Loucy (cell line): ENCODE measurements around the gene RAB4A.

Experiments
- H2AFZ ChIP-seq: fragments of 200-600 bp; sonication (generic); 2 replicates; pipeline ENCODE4 v1.6.0; 2016; ENCODE audit warnings: antibody characterized with exemption, mild to moderate bottlenecking, low read length, moderate library complexity
- H3F3A ChIP-seq: fragments of 200-600 bp; 2 replicates; pipeline ENCODE4 v1.6.0; 2016; ENCODE audit warnings: antibody characterized with exemption, low read depth, mild to moderate bottlenecking
- H3K27me3 ChIP-seq: fragments of 200-600 bp; sonication (generic); 2 replicates; pipeline ENCODE4 v1.6.1; 2014; ENCODE audit warnings: low read length, mild to moderate bottlenecking; ENCODE audit not compliant: insufficient read depth, poor library complexity, severe bottlenecking
- H3K36me3 ChIP-seq: fragments of 200-600 bp; sonication (generic); 2 replicates; pipeline ENCODE4 v1.6.1; 2016; ENCODE audit warnings: low read length; ENCODE audit not compliant: insufficient read depth
- H3K4me1 ChIP-seq: fragments of 200-600 bp; sonication (generic); 2 replicates; pipeline ENCODE4 v1.5.1; 2014; ENCODE audit warnings: low read length, mild to moderate bottlenecking; ENCODE audit not compliant: insufficient read depth, poor library complexity, severe bottlenecking
- H3K4me2 ChIP-seq: fragments of 200-600 bp; sonication (generic); 2 replicates; pipeline ENCODE4 v1.6.0; 2014; ENCODE audit warnings: antibody characterized with exemption, low read length, low read depth, mild to moderate bottlenecking; ENCODE audit not compliant: poor library complexity, severe bottlenecking
- H3K4me3 ChIP-seq: fragments of 200-600 bp; sonication (generic); 2 replicates; pipeline ENCODE4 v1.5.1; 2014; ENCODE audit warnings: low read length, mild to moderate bottlenecking, mixed read lengths; ENCODE audit not compliant: poor library complexity, severe bottlenecking
- H3K79me2 ChIP-seq: fragments of 200-600 bp; sonication (generic); 2 replicates; pipeline ENCODE4 v1.6.1; 2014; ENCODE audit warnings: low read length; ENCODE audit not compliant: insufficient read depth
- H3K9ac ChIP-seq: fragments of 200-600 bp; sonication (generic); 2 replicates; pipeline ENCODE4 v1.6.0; 2014; ENCODE audit warnings: mild to moderate bottlenecking, low read depth, low read length, moderate library complexity; ENCODE audit not compliant: poor library complexity, severe bottlenecking
- H3K9me2 ChIP-seq: fragments of 200-600 bp; sonication (generic); replicated peaks from 2 replicates; pipeline ENCODE4 v1.6.1; 2016; ENCODE audit warnings: low read depth, low read length, mixed read lengths
- H3K9me3 ChIP-seq: fragments of 200-600 bp; sonication (generic); 2 replicates; pipeline ENCODE4 v1.6.1; 2014; ENCODE audit warnings: mild to moderate bottlenecking, antibody characterized with exemption, low read length, low read depth; ENCODE audit not compliant: insufficient read depth
- H4K20me1 ChIP-seq: fragments of 200-600 bp; sonication (generic); 2 replicates; pipeline ENCODE4 v1.6.0; 2014; ENCODE audit warnings: antibody characterized with exemption, low read length, mild to moderate bottlenecking; ENCODE audit not compliant: insufficient read depth, poor library complexity, severe bottlenecking
- EZH2phosphoT487 ChIP-seq: fragments of 200-600 bp; IDR thresholded peaks from 2 replicates; pipeline ENCODE4 v1.6.1; 2018; ENCODE audit warnings: antibody characterized with exemption, mild to moderate bottlenecking, moderate library complexity, borderline replicate concordance
- TF ChIP-seq, protein P1 (sequence below): fragments of 200-600 bp; sonication (generic); conservative IDR thresholded peaks from 2 replicates; pipeline ENCODE4 v1.5.1; 2014; ENCODE audit warnings: mild to moderate bottlenecking, antibody characterized with exemption, low read length

RAB4A gene

DNA sequence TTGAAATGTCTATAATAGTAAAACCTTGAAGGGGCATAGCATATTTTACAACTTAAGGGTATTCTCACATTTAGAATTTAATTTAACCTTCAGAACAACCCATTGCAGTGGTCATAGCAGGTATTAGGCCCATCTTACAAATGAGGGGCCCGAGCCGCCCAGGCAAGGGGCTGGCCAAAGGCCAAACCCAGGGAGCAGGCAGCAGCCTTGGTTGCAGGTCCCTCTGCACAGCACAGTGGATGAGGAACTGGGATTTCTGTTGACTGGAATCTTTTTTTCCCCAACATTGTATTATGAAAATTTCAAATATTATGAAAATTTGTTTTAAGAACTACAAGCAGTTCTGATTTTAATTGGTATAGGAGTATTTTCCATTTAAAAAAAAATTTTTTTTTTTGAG lies 38.8 kb downstream of the RAB4A start:
- H3F3A ChIP-seq = no peaks in the 10 kb centered on the region
- H3K9me3 ChIP-seq = no peaks in the 10 kb centered on the region
- H3K9me2 ChIP-seq = no peaks in the 10 kb centered on the region
- TF ChIP-seq, protein P1, sequence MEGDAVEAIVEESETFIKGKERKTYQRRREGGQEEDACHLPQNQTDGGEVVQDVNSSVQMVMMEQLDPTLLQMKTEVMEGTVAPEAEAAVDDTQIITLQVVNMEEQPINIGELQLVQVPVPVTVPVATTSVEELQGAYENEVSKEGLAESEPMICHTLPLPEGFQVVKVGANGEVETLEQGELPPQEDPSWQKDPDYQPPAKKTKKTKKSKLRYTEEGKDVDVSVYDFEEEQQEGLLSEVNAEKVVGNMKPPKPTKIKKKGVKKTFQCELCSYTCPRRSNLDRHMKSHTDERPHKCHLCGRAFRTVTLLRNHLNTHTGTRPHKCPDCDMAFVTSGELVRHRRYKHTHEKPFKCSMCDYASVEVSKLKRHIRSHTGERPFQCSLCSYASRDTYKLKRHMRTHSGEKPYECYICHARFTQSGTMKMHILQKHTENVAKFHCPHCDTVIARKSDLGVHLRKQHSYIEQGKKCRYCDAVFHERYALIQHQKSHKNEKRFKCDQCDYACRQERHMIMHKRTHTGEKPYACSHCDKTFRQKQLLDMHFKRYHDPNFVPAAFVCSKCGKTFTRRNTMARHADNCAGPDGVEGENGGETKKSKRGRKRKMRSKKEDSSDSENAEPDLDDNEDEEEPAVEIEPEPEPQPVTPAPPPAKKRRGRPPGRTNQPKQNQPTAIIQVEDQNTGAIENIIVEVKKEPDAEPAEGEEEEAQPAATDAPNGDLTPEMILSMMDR = no peak
- no peak for TF ChIP-seq EZH2phosphoT487
- no peaks in the 10 kb centered on the region for H3K4me1 ChIP-seq
- H3K36me3 ChIP-seq = peaks cover 43% of the 10 kb centered on the region; the same call in 1 of the 2 replicates
- H2AFZ ChIP-seq = no peak overlapping the region
- no peaks in the 10 kb centered on the region for H3K27me3 ChIP-seq
- H3K79me2 ChIP-seq = no peaks in the 10 kb centered on the region
- no peak overlapping the region for H3K4me2 ChIP-seq
- no peak overlapping the region for H3K9ac ChIP-seq
- H3K4me3 ChIP-seq = no peak overlapping the region
- no peaks in the 10 kb centered on the region for H4K20me1 ChIP-seq

DNA sequence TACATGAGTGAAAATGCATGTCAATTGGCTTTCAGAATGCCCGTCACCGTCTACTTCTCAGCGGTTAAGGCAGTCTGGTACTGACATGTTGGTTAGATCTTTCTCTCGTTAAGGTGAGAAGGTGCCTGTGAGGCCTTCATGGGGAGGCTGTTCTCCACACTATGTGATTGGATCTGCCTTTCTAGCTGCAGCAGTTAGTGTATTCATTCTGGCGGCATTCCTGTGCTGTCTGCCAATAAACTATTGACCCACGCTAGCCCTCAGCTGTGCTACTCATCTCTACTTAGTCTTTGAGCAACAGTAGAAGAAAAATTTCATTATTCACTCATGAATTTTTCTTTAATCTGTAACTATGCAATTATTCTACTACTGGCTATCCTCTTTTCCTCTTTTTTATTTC lies 39.9 kb downstream of the RAB4A start:
- Histone ChIP-seq H3K9ac (no peak overlapping the region), H3F3A (no peaks in the 10 kb centered on the region), H3K9me2 (no peaks in the 10 kb centered on the region), H3K4me3 (no peak overlapping the region), H3K79me2 (no peaks in the 10 kb centered on the region), H3K4me2 (no peak overlapping the region), H3K36me3 (peaks cover 33% of the 10 kb centered on the region; the same call in 1 of the 2 replicates), H3K9me3 (no peaks in the 10 kb centered on the region), H3K27me3 (no peaks in the 10 kb centered on the region), H2AFZ (no peak overlapping the region), H3K4me1 (no peaks in the 10 kb centered on the region), H4K20me1 (no peaks in the 10 kb centered on the region)
- TF ChIP-seq EZH2phosphoT487 = no peak
- TF ChIP-seq, protein P1 = no peak

DNA sequence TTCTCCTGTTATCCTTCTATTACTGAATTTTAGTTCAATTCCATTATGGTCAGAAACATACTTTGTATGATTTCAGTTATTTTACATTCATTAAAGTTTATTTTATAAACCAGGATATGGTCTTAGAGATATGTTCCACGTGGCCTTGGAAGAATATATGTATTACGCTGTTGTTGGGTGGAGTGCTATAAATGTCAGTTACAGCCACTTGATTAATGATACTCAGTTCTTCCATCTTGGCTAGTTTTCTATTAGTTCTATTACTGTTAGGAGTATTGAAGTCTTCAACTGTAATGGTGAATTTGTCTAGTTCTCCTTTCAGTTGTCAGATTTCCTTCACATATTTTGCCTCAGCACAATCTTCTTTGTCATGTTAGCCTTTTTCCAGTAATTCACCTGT lies 45.3 kb downstream of the RAB4A start:
- Histone ChIP-seq H3K27me3 (no peaks in the 10 kb centered on the region), H3K9me2 (no peaks in the 10 kb centered on the region), H3K4me1 (no peaks in the 10 kb centered on the region), H4K20me1 (no peaks in the 10 kb centered on the region), H3F3A (no peaks in the 10 kb centered on the region), H3K4me2 (no peak overlapping the region), H3K9ac (no peak overlapping the region), H3K4me3 (no peak overlapping the region), H3K9me3 (no peaks in the 10 kb centered on the region), H2AFZ (no peak overlapping the region), H3K79me2 (no peaks in the 10 kb centered on the region), H3K36me3 (peaks cover 12% of the 10 kb centered on the region; the same call in 1 of the 2 replicates)
- no peak for TF ChIP-seq EZH2phosphoT487
- TF ChIP-seq, protein P1 = no peak
